Activated CD4-positive, alpha-beta memory T cell treated with anti-CD3 and anti-CD28 coated beads, Interleukin-2, amount 10 ng/mL, durations not matched to agents 7 days and 5 days (primary cell): Measurements from ENCODE around the gene FES. TPM values are rescaled to one million over a fixed set of nuclear protein-coding genes. Genes with fewer than 3 reads are reported as not detected.
"Not testable (repeated sequence)": the region's sequence is repeated elsewhere in the genome, so short reads cannot be mapped to it uniquely, and the experiment has no call there.

ENCODE experiments used
- CTCF ChIA-PET: fragments of 350-600 bp; sonication (Branson Sonifier 250); formaldehyde crosslinking; loops from one replicate; lab custom pipeline; 2021; ENCODE audit warnings: antibody characterized with exemption, inconsistent platforms; lab: Charles Lee
- POLR2A ChIA-PET: fragments of 350-600 bp; sonication (Branson Sonifier 250); formaldehyde crosslinking; loops from one replicate; lab custom pipeline; 2021; ENCODE audit warnings: antibody characterized with exemption; lab: Charles Lee
- DNase-seq: peaks from one replicate; pipeline ENCODE4 v3.0.0-alpha.2; 2020
- H3K27ac Mint-ChIP-seq: one replicate; pipeline ENCODE4 v1.8.0; 2021; ENCODE audit warnings: mild to moderate bottlenecking, mixed read lengths
- H3K27me3 Mint-ChIP-seq: one replicate; pipeline ENCODE4 v1.8.0; 2021; ENCODE audit warnings: mixed read lengths
- H3K36me3 Mint-ChIP-seq: one replicate; pipeline ENCODE4 v1.8.0; 2021; ENCODE audit warnings: low read depth, mixed read lengths
- H3K4me1 Mint-ChIP-seq: one replicate; pipeline ENCODE4 v1.8.0; 2021; ENCODE audit warnings: mixed read lengths
- H3K4me3 Mint-ChIP-seq: one replicate; pipeline ENCODE4 v1.8.0; 2021; ENCODE audit warnings: mild to moderate bottlenecking, mixed read lengths
- H3K9me3 Mint-ChIP-seq: one replicate; pipeline ENCODE4 v1.8.0; 2021; ENCODE audit warnings: mixed read lengths
- total RNA-seq, 2 experiments: library from RNA; stranded (reverse); gene quantifications; one replicate each; pipeline ENCODE4 v1.2.3, GENCODE V29; 2021

The FES gene
- total RNA-seq, 2 experiments from 2014 or later = 31.2 to 32.4 TPM

GRCh38 chr15:90887037-90887481 is 2.8 kb downstream of the FES start:
- no peak for DNase-seq
- ChIA-PET POLR2A (interaction anchor here (2.6 to 4.6 kb wide), 6 partner anchors 9 to 239 kb away, joined by 13 to 26 read pairs (median 23); partner anchors contain the start of gene MAN2A2), CTCF (interaction anchor here (1.3 to 3.5 kb wide), 6 partner anchors 15 to 239 kb away, joined by 3 to 36 read pairs (median 16); partner anchors contain the start of genes HDDC3, MAN2A2 and UNC45A)
- H3K4me3 Mint-ChIP-seq = no peak overlapping the region
- no peaks in the 10 kb centered on the region for H3K27me3 Mint-ChIP-seq
- H3K4me1 Mint-ChIP-seq = peaks cover 49% of the 10 kb centered on the region
- H3K9me3 Mint-ChIP-seq = no peaks in the 10 kb centered on the region
- H3K27ac Mint-ChIP-seq = no peak overlapping the region
- H3K36me3 Mint-ChIP-seq = peaks cover 42% of the 10 kb centered on the region

- Mint-ChIP-seq H3K9me3 (no peaks in the 10 kb centered on the region), H3K36me3 (peaks cover 46% of the 10 kb centered on the region), H3K4me1 (peaks cover 33% of the 10 kb centered on the region), H3K27ac (no peak overlapping the region), H3K4me3 (no peak overlapping the region), H3K27me3 (no peaks in the 10 kb centered on the region)
- DNase-seq = no peak
- ChIA-PET CTCF (interaction anchor here (1.3 to 1.7 kb wide), 3 partner anchors 13 to 242 kb away, joined by 3 to 8 read pairs (median 3); partner anchors contain the start of genes MAN2A2 and UNC45A), POLR2A (interaction anchor here (0.7 to 2.8 kb wide), 10 partner anchors 8 to 172 kb away, joined by 3 to 11 read pairs (median 3); partner anchors contain the start of genes BLM, HDDC3 and MAN2A2)
Measured at GRCh38 chr15:90889313-90889730, 5.0 kb downstream of the FES start.

- POLR2A ChIA-PET = interaction anchor here (0.7 to 2.8 kb wide), 8 partner anchors 10 to 172 kb away, joined by 3 to 11 read pairs (median 4); partner anchors contain the start of genes BLM, HDDC3 and MAN2A2
- Mint-ChIP-seq H3K9me3 (no peaks in the 10 kb centered on the region), H3K27ac (no peak overlapping the region), H3K4me1 (peaks cover 29% of the 10 kb centered on the region), H3K4me3 (no peak overlapping the region), H3K27me3 (no peaks in the 10 kb centered on the region), H3K36me3 (peaks cover 46% of the 10 kb centered on the region)
- no peak for DNase-seq
- CTCF ChIA-PET = interaction anchor here (1.3 to 1.7 kb wide), 2 partner anchors 12 to 46 kb away, joined by 3 to 8 read pairs; partner anchors contain the start of genes MAN2A2 and UNC45A
Measured at GRCh38 chr15:90889736-90890456, 5.6 kb downstream of the FES start.

- Mint-ChIP-seq H3K4me1 (peaks cover 19% of the 10 kb centered on the region), H3K27ac (no peak overlapping the region), H3K36me3 (peaks cover 53% of the 10 kb centered on the region), H3K4me3 (no peak overlapping the region), H3K9me3 (no peaks in the 10 kb centered on the region), H3K27me3 (no peaks in the 10 kb centered on the region)
- CTCF ChIA-PET = no interaction called here
- POLR2A ChIA-PET = interaction anchor here (2.8 kb wide), 1 partner anchor 12 kb away, joined by 11 read pairs; the partner anchor contains the start of gene MAN2A2
- no peak for DNase-seq
Measured at GRCh38 chr15:90890839-90891238, 6.5 kb downstream of the FES start.

GRCh38 chr15:90891346-90891949 is 7.1 kb downstream of the FES start:
- Mint-ChIP-seq H3K4me3 (no peak overlapping the region), H3K9me3 (no peaks in the 10 kb centered on the region), H3K27ac (no peak overlapping the region), H3K36me3 (peaks cover 53% of the 10 kb centered on the region), H3K4me1 (peaks cover 13% of the 10 kb centered on the region), H3K27me3 (no peaks in the 10 kb centered on the region)
- DNase-seq = no peak
- POLR2A ChIA-PET = no interaction called here
- CTCF ChIA-PET = interaction anchor here (1.0 kb wide), 1 partner anchor 42 kb away, joined by 3 read pairs; no protein-coding TSS in a partner anchor

- Mint-ChIP-seq H3K4me1 (peaks cover 12% of the 10 kb centered on the region), H3K27me3 (no peaks in the 10 kb centered on the region), H3K9me3 (no peaks in the 10 kb centered on the region), H3K27ac (no peak overlapping the region), H3K4me3 (no peak overlapping the region), H3K36me3 (peaks cover 52% of the 10 kb centered on the region)
- no peak for DNase-seq
- ChIA-PET CTCF (interaction anchor here (1.0 kb wide), 1 partner anchor 41 kb away, joined by 3 read pairs; no protein-coding TSS in a partner anchor), POLR2A (no interaction called here)
Measured at GRCh38 chr15:90892023-90892422, 7.7 kb downstream of the FES start.

- Mint-ChIP-seq H3K27ac (no peak overlapping the region), H3K36me3 (peaks cover 48% of the 10 kb centered on the region), H3K4me1 (peaks cover 10% of the 10 kb centered on the region), H3K27me3 (no peaks in the 10 kb centered on the region), H3K4me3 (no peak overlapping the region), H3K9me3 (no peaks in the 10 kb centered on the region)
- no peak for DNase-seq
- ChIA-PET CTCF (interaction anchor here (0.7 to 1.0 kb wide), 2 partner anchors 33 to 41 kb away, joined by 3 read pairs; no protein-coding TSS in a partner anchor), POLR2A (interaction anchor here (1.0 to 3.2 kb wide), 2 partner anchors 9 to 11 kb away, joined by 3 to 18 read pairs; partner anchors contain the start of gene MAN2A2)
Measured at GRCh38 chr15:90892498-90893174, 8.3 kb downstream of the FES start.

GRCh38 chr15:90893175-90894090 is 9.1 kb downstream of the FES start:
- Mint-ChIP-seq H3K27ac (no peak overlapping the region), H3K4me1 (peaks cover 8% of the 10 kb centered on the region), H3K9me3 (no peaks in the 10 kb centered on the region), H3K4me3 (no peak overlapping the region), H3K36me3 (peaks cover 44% of the 10 kb centered on the region), H3K27me3 (no peaks in the 10 kb centered on the region)
- no peak for DNase-seq
- ChIA-PET POLR2A (interaction anchor here (1.0 to 3.2 kb wide), 3 partner anchors 8 to 112 kb away, joined by 3 to 18 read pairs (median 4); partner anchors contain the start of gene MAN2A2), CTCF (interaction anchor here (0.7 kb wide), 1 partner anchor 33 kb away, joined by 3 read pairs; no protein-coding TSS in a partner anchor)

- no peak overlapping the region for H3K27ac Mint-ChIP-seq
- no peaks in the 10 kb centered on the region for H3K27me3 Mint-ChIP-seq
- H3K9me3 Mint-ChIP-seq = no peaks in the 10 kb centered on the region
- DNase-seq = no peak
- peaks cover 39% of the 10 kb centered on the region for H3K36me3 Mint-ChIP-seq
- H3K4me3 Mint-ChIP-seq = no peak overlapping the region
- peaks cover 3% of the 10 kb centered on the region for H3K4me1 Mint-ChIP-seq
- CTCF ChIA-PET = interaction anchor here (0.8 to 4.1 kb wide), 4 partner anchors 10 to 39 kb away, joined by 3 to 20 read pairs (median 8); partner anchors contain the start of genes HDDC3 and UNC45A
- POLR2A ChIA-PET = interaction anchor here (0.9 to 5.1 kb wide), 6 partner anchors 8 to 178 kb away, joined by 3 to 26 read pairs (median 3); partner anchors contain the start of genes FES, HDDC3 and MAN2A2
Measured at GRCh38 chr15:90895571-90896117, 11.3 kb downstream of the FES start.

- POLR2A ChIA-PET = interaction anchor here (1.4 to 5.1 kb wide), 2 partner anchors 9 to 12 kb away, joined by 3 to 26 read pairs; partner anchors contain the start of gene FES
- not testable (repeated sequence) for DNase-seq, H3K4me3 Mint-ChIP-seq, H3K27ac Mint-ChIP-seq, H3K9me3 Mint-ChIP-seq, H3K27me3 Mint-ChIP-seq
- CTCF ChIA-PET = interaction anchor here (4.1 kb wide), 1 partner anchor 12 kb away, joined by 20 read pairs; no protein-coding TSS in a partner anchor
- H3K36me3 Mint-ChIP-seq = peaks cover 30% of the 10 kb centered on the region
- H3K4me1 Mint-ChIP-seq = peaks cover 15% of the 10 kb centered on the region
Measured at GRCh38 chr15:90897131-90897655, 12.9 kb downstream of the FES start.
